PC-9 (cell line): ENCODE data around the gene THBS1.

Source experiments
- EZH2 ChIP-seq: fragments of 200-600 bp; sonication (generic); IDR thresholded peaks from 2 replicates; pipeline ENCODE4 v1.8.0; 2017; ENCODE audit warnings: antibody characterized with exemption, low read depth
- TF ChIP-seq, protein P1 (sequence below): fragments of 200-600 bp; sonication (generic); conservative IDR thresholded peaks from 2 replicates; pipeline ENCODE4 v1.6.1; 2017; ENCODE audit warnings: mixed run types, antibody characterized with exemption, mild to moderate bottlenecking, moderate library complexity

GRCh38 chr15:39627451-39628143 lies 46.7 kb downstream of the THBS1 start:
- TF ChIP-seq, protein P1, sequence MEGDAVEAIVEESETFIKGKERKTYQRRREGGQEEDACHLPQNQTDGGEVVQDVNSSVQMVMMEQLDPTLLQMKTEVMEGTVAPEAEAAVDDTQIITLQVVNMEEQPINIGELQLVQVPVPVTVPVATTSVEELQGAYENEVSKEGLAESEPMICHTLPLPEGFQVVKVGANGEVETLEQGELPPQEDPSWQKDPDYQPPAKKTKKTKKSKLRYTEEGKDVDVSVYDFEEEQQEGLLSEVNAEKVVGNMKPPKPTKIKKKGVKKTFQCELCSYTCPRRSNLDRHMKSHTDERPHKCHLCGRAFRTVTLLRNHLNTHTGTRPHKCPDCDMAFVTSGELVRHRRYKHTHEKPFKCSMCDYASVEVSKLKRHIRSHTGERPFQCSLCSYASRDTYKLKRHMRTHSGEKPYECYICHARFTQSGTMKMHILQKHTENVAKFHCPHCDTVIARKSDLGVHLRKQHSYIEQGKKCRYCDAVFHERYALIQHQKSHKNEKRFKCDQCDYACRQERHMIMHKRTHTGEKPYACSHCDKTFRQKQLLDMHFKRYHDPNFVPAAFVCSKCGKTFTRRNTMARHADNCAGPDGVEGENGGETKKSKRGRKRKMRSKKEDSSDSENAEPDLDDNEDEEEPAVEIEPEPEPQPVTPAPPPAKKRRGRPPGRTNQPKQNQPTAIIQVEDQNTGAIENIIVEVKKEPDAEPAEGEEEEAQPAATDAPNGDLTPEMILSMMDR = no peak
- no peak for TF ChIP-seq EZH2
